Measurements from ENCODE around the gene METTL22. TPM values are rescaled to one million over a fixed set of nuclear protein-coding genes. Genes with fewer than 3 reads are reported as not detected.

Gene METTL22
- polyA plus RNA-seq, 1 donor from 2014 or later, result 51.3 TPM

GRCh38 chr16:8594149-8594666 lies 27.3 kb upstream of the METTL22 start:
- no peaks in the 10 kb centered on the region for H3K9me3 ChIP-seq (ENCODE audit: low read length)
- H3K9me2 ChIP-seq (ENCODE audit: insufficient read depth, low read length), result no peaks in the 10 kb centered on the region
- H3K9ac ChIP-seq (ENCODE audit: low read length), result no peak overlapping the region
- no peaks in the 10 kb centered on the region for H3K36me3 ChIP-seq (ENCODE audit: insufficient read depth, low read length)
- no peaks in the 10 kb centered on the region for H3F3A ChIP-seq (ENCODE audit: insufficient read depth, low read length, poor library complexity, severe bottlenecking)
- H3K79me2 ChIP-seq (replicated peaks; ENCODE audit: insufficient read depth, low read length), result no peaks in the 10 kb centered on the region
- H3K4me3 ChIP-seq (ENCODE audit: low read length), result no peak overlapping the region
- no peak overlapping the region for H3K27ac ChIP-seq (ENCODE audit: low read length)
- H2AFZ ChIP-seq (ENCODE audit: low read depth, low read length), result no peak overlapping the region
- H4K20me1 ChIP-seq (ENCODE audit: insufficient read depth), result no peaks in the 10 kb centered on the region
- peaks cover 23% of the 10 kb centered on the region for H3K27me3 ChIP-seq (ENCODE audit: insufficient read depth, low read depth, low read length)
- TF ChIP-seq, protein P1, sequence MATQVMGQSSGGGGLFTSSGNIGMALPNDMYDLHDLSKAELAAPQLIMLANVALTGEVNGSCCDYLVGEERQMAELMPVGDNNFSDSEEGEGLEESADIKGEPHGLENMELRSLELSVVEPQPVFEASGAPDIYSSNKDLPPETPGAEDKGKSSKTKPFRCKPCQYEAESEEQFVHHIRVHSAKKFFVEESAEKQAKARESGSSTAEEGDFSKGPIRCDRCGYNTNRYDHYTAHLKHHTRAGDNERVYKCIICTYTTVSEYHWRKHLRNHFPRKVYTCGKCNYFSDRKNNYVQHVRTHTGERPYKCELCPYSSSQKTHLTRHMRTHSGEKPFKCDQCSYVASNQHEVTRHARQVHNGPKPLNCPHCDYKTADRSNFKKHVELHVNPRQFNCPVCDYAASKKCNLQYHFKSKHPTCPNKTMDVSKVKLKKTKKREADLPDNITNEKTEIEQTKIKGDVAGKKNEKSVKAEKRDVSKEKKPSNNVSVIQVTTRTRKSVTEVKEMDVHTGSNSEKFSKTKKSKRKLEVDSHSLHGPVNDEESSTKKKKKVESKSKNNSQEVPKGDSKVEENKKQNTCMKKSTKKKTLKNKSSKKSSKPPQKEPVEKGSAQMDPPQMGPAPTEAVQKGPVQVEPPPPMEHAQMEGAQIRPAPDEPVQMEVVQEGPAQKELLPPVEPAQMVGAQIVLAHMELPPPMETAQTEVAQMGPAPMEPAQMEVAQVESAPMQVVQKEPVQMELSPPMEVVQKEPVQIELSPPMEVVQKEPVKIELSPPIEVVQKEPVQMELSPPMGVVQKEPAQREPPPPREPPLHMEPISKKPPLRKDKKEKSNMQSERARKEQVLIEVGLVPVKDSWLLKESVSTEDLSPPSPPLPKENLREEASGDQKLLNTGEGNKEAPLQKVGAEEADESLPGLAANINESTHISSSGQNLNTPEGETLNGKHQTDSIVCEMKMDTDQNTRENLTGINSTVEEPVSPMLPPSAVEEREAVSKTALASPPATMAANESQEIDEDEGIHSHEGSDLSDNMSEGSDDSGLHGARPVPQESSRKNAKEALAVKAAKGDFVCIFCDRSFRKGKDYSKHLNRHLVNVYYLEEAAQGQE (IDR thresholded peaks at IDR 0.05; ENCODE audit: borderline replicate concordance), result no peak
- TF ChIP-seq TAF1 (IDR thresholded peaks at IDR 0.05; ENCODE audit: low read depth), result no peak
- H3K4me2 ChIP-seq (ENCODE audit: low read length), result no peak overlapping the region

- H3K4me2 ChIP-seq (ENCODE audit: low read length), result no peak overlapping the region
These were observed 25.7 kb upstream of the METTL22 start for GRCh38 chr16:8595783-8596182.

More at GRCh38 chr16:8595783-8596182, 25.7 kb upstream of the METTL22 start:
- H3K9ac ChIP-seq (ENCODE audit: low read length), result no peak overlapping the region
- H2AFZ ChIP-seq (ENCODE audit: low read depth, low read length), result no peak overlapping the region
- no peak overlapping the region for H3K27ac ChIP-seq (ENCODE audit: low read length)
- no peak overlapping the region for H3K4me3 ChIP-seq (ENCODE audit: low read length)
- no peaks in the 10 kb centered on the region for H4K20me1 ChIP-seq (ENCODE audit: insufficient read depth)
- H3K36me3 ChIP-seq (ENCODE audit: insufficient read depth, low read length), result no peaks in the 10 kb centered on the region
- peaks cover 8% of the 10 kb centered on the region for H3K27me3 ChIP-seq (ENCODE audit: insufficient read depth, low read depth, low read length)
- H3F3A ChIP-seq (ENCODE audit: insufficient read depth, low read length, poor library complexity, severe bottlenecking), result no peaks in the 10 kb centered on the region
- no peaks in the 10 kb centered on the region for H3K79me2 ChIP-seq (replicated peaks; ENCODE audit: insufficient read depth, low read length)
- TF ChIP-seq EZH2 (IDR thresholded peaks at IDR 0.05; ENCODE audit: borderline replicate concordance, insufficient read depth, low read length, poor library complexity, severe bottlenecking) (no peak), RAD21 (conservative IDR thresholded peaks at IDR 0.05) (no peak), TAF1 (IDR thresholded peaks at IDR 0.05; ENCODE audit: low read depth) (no peak), SMC3 (conservative IDR thresholded peaks at IDR 0.05; ENCODE audit: poor library complexity) (no peak), EP300 (conservative IDR thresholded peaks at IDR 0.05; ENCODE audit: poor library complexity, severe bottlenecking) (no peak), CTCF (IDR thresholded peaks at IDR 0.05; ENCODE audit: poor library complexity, severe bottlenecking) (no peak), POLR2AphosphoS5 (IDR thresholded peaks at IDR 0.05) (no peak), MXI1 (conservative IDR thresholded peaks at IDR 0.05; ENCODE audit: poor library complexity, severe bottlenecking) (no peak)
- TF ChIP-seq, protein P1 (IDR thresholded peaks at IDR 0.05; ENCODE audit: borderline replicate concordance), result no peak
- no peaks in the 10 kb centered on the region for H3K9me2 ChIP-seq (ENCODE audit: insufficient read depth, low read length)
- H3K9me3 ChIP-seq (ENCODE audit: low read length), result no peaks in the 10 kb centered on the region
